Testis (tissue), 2 donors: Measurements from ENCODE around the gene OTOP2.

ENCODE experiments used
- CTCF ChIP-seq, 3 experiments: fragments of 450-650 bp in 2 of 3; fragments of 200-600 bp in 1 of 3; sonication (generic) in 1 of 3; IDR thresholded peaks; one replicate each; pipeline ENCODE4 v1.5.1; 2016 to 2019; ENCODE audit warnings: antibody characterized with exemption in 3 of 3, mild to moderate bottlenecking in 2 of 3, moderate library complexity in 1 of 3
- POLR2A ChIP-seq: fragments of 450-650 bp; IDR thresholded peaks from one replicate; pipeline ENCODE4 v1.6.1; 2017; ENCODE audit warnings: antibody characterized with exemption, mild to moderate bottlenecking, moderate library complexity

DNA sequence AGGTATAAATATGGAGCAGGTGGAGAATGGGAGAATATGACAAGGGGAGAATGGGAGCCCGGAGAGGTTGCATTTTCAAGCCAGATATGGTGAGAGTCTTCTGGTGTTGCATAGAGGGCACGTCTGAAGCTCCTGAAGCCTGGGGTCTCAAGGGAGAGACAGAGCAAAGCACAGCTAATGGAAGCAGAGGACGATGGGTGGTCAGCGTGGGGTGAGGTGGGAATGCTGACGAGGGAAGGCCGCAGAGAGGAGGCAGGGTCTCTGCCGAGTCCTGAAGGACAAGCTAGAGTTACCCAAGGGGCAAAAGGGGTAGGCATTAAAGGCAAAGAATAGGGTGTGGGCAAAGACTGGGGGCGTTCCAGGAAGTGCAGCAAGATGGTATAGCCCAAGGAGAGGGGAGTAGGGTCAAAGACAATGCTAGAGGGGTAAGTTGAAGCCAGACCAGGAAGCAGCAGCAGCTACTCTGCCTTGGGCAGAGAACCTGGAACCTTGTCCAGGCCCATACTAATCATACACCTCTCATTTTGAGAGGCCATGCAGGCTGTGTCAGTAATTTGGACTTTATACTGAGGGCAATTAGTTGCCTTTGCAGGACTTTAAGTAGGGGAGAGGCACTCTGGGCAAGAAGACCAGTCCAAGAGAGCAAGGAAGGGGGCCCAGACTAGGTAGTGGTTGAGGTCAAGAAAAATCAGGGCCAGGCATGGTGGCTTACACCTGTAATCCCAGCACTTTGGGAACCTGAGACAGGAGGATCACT, 14.3 kb downstream of the OTOP2 start:
- TF ChIP-seq POLR2A (no peak), CTCF (IDR thresholded peaks at IDR 0.05) (no peak)
